T47D (cell line): ENCODE data around the gene CNTNAP1.

ENCODE experiments used
- DNase-seq, 2 experiments: peaks; one replicate each; pipeline versions ENCODE4 v3.0.0 to v3.0.0-alpha.2; 2011 to 2012; ENCODE audit warnings: low read depth in 1 of 2, low spot score in 1 of 2
- JUND ChIP-seq: IDR thresholded peaks from 2 replicates; pipeline ENCODE4 v1.6.1; 2012; ENCODE audit warnings: low read depth
- in situ Hi-C: cut with HindIII; loops from 2 replicates; pipeline ENCODE4 v1.10.0; 2016; ENCODE audit warnings: low sequenced_read_pairs, low pct_unique_long_range_greater_than_20kb

The CNTNAP1 gene

DNA sequence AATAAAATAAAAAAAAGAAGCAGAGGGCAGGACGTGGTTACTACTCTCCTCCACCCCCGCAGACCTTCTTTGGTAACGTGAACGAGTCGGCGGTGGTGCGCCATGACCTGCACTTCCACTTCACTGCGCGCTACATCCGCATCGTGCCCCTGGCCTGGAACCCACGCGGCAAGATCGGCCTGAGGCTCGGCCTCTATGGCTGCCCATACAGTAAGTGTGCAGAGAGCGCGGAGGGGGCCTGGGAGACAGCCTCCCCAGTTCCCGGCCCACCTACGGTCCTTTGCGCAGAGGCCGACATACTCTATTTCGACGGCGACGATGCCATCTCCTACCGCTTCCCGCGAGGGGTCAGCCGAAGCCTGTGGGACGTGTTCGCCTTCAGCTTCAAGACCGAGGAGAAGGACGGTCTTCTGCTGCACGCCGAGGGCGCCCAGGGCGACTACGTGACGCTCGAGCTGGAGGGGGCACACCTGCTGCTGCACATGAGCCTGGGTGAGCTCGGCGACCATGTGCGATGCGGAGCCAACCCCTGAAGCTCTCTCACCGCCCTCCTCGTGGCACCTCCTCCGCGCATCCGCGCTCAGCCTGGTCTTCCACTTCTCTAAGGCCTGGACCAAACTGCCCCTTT lies 2.7 kb downstream of the CNTNAP1 start:
- no peak for TF ChIP-seq JUND
- in situ Hi-C loops: no loop called here

DNA sequence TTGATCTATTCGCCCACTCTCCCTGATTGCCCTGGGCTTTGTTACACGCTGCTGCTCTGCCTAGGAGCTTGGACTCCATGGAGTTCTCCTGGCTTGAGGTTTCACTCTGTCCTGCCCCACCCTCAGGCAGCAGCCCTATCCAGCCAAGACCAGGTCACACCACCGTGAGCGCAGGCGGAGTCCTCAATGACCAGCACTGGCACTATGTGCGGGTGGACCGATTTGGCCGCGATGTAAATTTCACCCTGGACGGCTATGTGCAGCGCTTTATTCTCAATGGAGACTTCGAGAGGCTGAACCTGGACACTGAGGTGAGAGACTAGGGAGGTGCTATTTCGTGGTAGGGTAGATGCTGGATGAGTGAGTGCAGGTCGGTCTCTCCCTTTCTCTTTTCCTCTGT lies 3.5 kb downstream of the CNTNAP1 start:
- no peak for DNase-seq
- in situ Hi-C loops: no loop called here
- TF ChIP-seq JUND: no peak

More for the DNA sequence above, 2.7 kb downstream of the CNTNAP1 start:
- DNase-seq: no peak

DNA sequence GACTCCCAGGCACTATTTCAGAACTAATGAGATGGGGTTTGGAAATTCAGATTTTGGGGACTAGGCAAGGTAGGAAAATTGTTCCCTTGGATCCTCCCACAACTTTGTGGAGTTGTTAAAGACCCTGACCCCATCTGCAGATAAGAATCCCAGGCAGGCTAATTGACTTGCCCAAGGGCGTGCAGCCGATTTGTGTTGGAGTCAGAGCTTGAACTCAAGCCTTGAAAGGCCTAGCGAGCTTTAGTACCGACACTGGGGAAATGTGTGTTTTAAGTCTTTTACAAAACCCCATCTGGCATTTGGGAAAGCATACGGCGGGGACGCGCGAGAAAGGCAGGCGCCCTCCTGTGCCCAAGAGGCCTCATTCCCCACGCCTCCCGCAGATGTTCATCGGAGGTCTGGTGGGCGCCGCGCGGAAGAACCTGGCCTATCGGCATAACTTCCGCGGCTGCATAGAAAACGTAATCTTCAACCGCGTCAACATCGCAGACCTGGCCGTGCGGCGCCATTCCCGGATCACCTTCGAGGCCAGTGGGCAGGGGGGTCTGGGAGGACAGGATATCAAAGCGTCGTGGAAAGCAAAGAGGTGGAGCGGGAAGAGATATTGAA lies 4.3 kb downstream of the CNTNAP1 start:
- no peak for DNase-seq
- no peak for TF ChIP-seq JUND
- in situ Hi-C loops: no loop called here

DNA sequence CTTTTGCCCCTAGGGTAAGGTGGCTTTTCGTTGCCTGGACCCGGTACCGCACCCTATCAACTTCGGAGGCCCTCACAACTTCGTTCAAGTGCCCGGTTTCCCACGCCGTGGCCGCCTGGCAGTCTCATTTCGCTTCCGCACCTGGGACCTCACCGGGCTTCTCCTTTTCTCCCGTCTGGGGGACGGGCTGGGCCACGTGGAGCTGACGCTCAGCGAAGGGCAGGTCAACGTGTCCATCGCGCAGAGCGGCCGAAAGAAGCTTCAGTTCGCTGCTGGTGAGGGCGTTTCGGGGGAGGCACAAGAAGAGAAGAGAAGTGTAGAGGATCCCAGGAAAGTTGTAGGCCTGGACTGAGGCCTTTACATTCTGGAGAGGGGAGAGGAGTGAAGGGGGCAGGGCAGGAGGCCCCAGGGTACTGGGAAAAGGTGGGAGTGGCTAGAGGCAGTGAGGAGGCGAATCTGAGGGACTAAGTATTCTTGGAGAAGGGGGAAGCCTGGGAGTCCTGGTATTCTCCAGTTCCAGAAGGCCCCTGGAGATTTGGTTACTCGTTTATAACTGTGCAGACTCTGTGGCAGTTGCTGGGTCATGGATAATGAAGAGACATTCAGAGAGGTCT lies 5.5 kb downstream of the CNTNAP1 start:
- TF ChIP-seq JUND: no peak
- in situ Hi-C loops: no loop called here
- DNase-seq: no peak

DNA sequence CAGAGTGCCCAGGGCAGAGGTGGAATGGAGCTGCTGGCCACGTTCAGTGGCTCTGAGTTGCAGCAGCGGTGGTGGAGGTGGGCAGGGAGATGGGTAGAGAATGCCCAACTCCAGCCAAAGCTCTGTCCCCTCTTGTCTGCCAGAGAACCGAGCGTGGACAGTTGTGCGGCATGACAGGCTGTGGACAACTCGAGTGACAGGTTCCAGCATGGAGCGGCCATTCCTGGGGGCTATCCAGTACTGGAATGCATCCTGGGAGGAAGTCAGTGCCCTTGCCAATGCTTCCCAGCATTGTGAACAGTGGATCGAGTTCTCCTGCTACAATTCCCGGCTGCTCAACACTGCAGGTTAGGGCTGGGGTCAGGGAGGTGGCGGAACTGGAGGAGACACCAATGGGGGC lies 8.3 kb downstream of the CNTNAP1 start:
- TF ChIP-seq JUND: no peak
- in situ Hi-C loops: no loop called here
- no peak for DNase-seq

DNA sequence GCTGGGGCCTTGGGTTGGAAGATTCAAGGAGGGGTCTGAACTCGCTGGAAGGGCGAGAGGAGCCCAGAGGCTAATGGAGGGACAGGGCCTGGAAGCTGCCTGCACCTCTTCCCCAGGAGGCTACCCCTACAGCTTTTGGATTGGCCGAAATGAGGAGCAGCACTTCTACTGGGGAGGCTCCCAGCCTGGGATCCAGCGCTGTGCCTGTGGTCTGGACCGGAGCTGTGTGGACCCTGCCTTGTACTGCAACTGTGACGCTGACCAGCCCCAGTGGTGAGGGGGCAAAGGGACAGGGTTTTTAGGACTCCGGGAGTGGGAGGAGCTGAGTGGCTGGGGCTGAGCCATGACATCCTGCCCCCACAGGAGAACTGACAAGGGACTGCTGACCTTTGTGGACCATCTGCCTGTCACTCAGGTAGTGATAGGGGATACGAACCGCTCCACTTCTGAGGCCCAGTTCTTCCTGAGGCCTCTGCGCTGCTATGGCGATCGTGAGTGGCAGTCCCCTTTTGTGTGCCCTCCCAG lies 8.8 kb downstream of the CNTNAP1 start:
- no peak for TF ChIP-seq JUND
- in situ Hi-C loops: no loop called here
- no peak for DNase-seq

DNA sequence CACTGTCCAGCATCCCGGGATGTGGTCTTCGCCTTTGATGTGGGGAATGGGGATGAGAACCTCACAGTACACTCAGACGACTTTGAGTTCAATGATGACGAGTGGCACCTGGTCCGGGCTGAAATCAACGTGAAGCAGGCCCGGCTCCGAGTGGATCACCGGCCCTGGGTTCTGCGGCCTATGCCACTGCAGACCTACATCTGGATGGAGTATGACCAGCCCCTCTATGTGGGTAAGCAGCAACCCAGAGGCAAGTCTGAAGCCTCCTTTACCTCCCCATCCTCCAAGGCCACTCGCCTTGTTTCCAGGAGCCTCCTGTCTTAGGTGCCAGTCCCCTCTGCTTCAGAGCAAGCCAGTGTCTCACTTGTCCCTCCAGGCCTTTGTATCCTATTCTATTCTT lies 10.2 kb downstream of the CNTNAP1 start:
- TF ChIP-seq JUND: no peak
- DNase-seq: no peak
- in situ Hi-C loops: no loop called here

DNA sequence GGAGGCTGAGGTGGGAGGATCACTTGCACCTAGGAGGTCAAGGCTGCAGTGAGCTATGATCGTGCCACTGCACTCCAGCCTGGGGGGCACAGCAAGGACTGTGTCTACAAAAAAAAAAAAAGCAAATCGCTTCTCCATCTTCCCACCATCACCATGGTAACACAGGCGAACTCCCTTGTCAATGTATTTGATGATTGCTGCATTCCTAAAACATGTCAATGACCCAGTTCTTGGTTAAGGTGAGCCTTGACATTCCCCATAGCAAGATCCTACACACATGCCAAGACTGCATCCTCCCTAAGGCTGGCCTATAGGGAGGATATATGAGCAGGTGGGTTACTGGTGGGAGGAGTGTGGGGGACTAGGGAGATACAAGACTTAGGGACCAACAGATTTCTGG lies 12.2 kb downstream of the CNTNAP1 start:
- in situ Hi-C loops: no loop called here
- no peak for DNase-seq
- no peak for TF ChIP-seq JUND

DNA sequence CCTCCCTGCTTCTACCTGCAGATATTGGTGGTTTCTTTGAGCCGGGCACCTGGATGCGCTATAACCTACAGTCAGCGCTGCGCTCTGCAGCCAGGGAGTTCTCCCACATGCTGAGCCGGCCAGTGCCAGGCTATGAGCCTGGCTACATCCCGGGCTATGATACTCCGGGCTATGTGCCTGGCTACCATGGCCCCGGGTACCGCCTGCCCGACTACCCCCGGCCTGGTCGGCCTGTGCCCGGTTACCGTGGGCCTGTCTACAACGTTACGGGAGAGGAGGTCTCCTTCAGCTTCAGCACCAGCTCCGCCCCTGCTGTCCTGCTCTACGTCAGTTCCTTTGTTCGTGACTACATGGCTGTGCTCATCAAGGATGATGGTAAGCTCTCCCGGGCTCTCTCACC lies 13.2 kb downstream of the CNTNAP1 start:
- no peak for DNase-seq
- no peak for TF ChIP-seq JUND
- in situ Hi-C loops: no loop called here

DNA sequence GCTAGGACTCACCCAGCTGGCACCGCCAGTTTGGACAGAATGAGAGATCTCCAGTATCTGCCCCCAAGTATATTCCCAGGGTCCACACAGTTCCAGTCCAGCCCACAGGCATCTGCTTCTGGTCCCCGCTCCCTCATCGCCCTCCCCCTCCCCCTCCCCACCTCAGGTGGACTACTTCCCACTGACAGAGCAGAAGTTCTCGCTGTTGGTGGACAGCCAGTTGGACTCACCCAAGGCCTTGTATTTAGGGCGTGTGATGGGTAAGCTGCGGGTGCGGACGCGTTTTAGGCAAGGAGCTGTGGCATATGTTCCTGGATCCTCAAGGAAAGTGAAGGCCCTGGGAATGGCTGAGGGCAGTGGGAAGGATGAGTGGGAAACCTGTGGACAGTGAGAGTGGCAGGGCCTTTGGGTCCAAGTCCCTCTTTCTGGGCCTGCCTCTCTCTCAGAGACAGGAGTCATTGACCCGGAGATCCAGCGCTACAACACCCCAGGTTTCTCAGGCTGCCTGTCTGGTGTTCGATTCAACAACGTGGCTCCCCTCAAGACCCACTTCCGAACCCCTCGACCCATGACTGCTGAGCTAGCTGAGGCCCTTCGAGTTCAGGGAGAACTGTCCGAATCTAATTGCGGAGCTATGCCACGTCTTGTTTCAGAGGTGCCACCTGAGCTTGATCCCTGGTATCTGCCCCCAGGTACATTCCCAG lies 14.9 kb downstream of the CNTNAP1 start:
- no peak for TF ChIP-seq JUND
- in situ Hi-C loops: no loop called here
- no peak for DNase-seq

DNA sequence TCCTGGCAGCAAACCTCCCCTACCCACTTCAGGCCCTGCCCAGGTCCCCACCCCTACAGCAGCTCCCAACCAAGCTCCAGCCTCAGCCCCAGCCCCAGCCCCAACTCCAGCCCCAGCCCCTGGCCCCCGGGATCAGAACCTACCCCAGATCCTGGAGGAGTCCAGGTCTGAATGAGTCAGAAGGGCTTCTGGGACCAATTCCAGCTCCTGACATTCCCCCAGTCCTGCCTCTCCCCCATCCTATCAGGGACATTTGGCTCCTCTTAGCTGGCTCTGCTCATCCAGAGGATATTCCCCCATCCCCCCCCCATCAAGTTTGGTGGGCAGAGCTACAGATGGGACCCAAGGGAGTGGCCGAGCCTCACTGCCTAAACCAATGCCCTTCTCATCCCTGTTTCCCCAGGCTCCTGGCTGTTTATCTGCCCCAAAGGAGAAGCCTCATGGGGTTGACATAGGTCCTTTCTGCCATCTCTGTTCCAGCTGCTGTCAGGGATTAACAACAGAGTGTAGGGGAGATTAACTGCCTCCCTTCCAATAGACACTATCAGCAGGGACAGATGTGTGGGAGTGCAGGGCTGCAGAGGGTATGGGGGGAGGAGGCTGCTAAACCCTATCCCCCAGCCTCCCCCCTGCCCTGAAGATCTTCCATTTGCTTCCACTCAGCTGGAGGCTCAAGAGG lies 16.5 kb downstream of the CNTNAP1 start:
- in situ Hi-C loops: no loop called here
- TF ChIP-seq JUND: no peak
- no peak for DNase-seq

DNA sequence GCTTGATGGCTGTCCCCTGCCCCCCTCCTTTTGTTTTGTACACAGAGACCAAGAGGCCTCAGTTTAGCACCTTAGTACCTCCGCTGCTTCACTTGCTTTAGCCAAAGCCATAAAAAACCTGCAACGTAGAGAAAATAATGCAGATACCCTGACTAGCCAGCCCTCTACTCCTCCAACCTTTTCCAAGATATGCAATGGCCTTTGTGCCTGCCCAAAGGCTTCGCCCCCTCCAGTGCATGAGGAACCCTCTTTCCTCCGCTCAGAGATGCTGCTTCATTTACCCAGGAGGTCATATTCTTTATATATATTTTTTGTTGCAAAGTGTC lies 17.0 kb downstream of the CNTNAP1 start:
- DNase-seq: no peak
- in situ Hi-C loops: no loop called here
- no peak for TF ChIP-seq JUND
